ENCODE data around the gene RTN4RL1. TPM values are rescaled to one million over a fixed set of nuclear protein-coding genes. Genes with fewer than 3 reads are reported as not detected.

The RTN4RL1 gene
- total RNA-seq, 1 experiment from 2014 or later, result 0.22 TPM

- TF ChIP-seq CTCF (conservative IDR thresholded peaks at IDR 0.05), result no peak
- Histone ChIP-seq H2BK20ac (ENCODE audit: low read depth, low read length, poor library complexity, severe bottlenecking) (no peak overlapping the region), H3K4me2 (ENCODE audit: insufficient read depth, insufficient read length, low read length) (no peak overlapping the region), H3K79me1 (ENCODE audit: insufficient read depth, low read depth, low read length, poor library complexity, severe bottlenecking) (no peaks in the 10 kb centered on the region), H3K9ac (ENCODE audit: extremely low read depth, insufficient read length, low read length) (no peak overlapping the region), H4K8ac (replicated peaks; ENCODE audit: insufficient read length, low read depth, low read length) (no peak overlapping the region), H3K14ac (ENCODE audit: insufficient read depth, low read length) (peak overlapping the region; percentile 20; the same call in 1 of the 2 replicates), H4K91ac (ENCODE audit: insufficient read length, low read depth, low read length) (no peak overlapping the region), H4K5ac (ENCODE audit: insufficient read length, low read depth, low read length) (no peak overlapping the region), H2BK12ac (ENCODE audit: insufficient read length, low read depth, low read length) (no peak overlapping the region), H3T11ph (ENCODE audit: low read length) (no peak overlapping the region), H2AFZ (ENCODE audit: low read length) (no peak overlapping the region), H4K20me1 (ENCODE audit: control insufficient read depth, insufficient read depth, insufficient read length) (no peaks in the 10 kb centered on the region), H3K4me1 (ENCODE audit: insufficient read depth, low read length) (no peaks in the 10 kb centered on the region), H3K27me3 (ENCODE audit: insufficient read depth, low read length) (no peaks in the 10 kb centered on the region; the same call in 1 of the 2 replicates), H3K79me2 (ENCODE audit: insufficient read depth, low read length) (no peaks in the 10 kb centered on the region), H3K23me2 (ENCODE audit: insufficient read length, low read depth, low read length, poor library complexity, severe bottlenecking) (no peaks in the 10 kb centered on the region), H2BK120ac (ENCODE audit: low read depth, low read length, poor library complexity, severe bottlenecking) (no peak overlapping the region), H2AK5ac (ENCODE audit: insufficient read length, low read length) (no peak overlapping the region), H3K27ac (ENCODE audit: insufficient read length, low read depth, low read length) (no peak overlapping the region), H3K9me3 (ENCODE audit: control insufficient read depth, low read depth, low read length) (no peaks in the 10 kb centered on the region), H3K56ac (ENCODE audit: insufficient read length, low read depth, low read length) (no peak overlapping the region), H2BK5ac (ENCODE audit: insufficient read length, low read length) (no peak overlapping the region), H3K23ac (ENCODE audit: insufficient read length, low read depth, low read length) (no peak overlapping the region), H3K4ac (ENCODE audit: low read depth, low read length) (no peak overlapping the region), H2BK15ac (ENCODE audit: low read depth, low read length) (no peak overlapping the region), H3K18ac (ENCODE audit: insufficient read length, low read depth, low read length) (no peak overlapping the region)
- peaks cover 10 to 14% of the 10 kb centered on the region in 2 experiments for H3K4me1 Mint-ChIP-seq
- no peak for DNase-seq
- no peaks in the 10 kb centered on the region for H3K9me3 Mint-ChIP-seq
- H3K36me3 Mint-ChIP-seq (ENCODE audit: insufficient read depth in 1 of 3, low read depth in 3 of 3), result no peaks in the 10 kb centered on the region
- no CpG with 5 or more reads among the region's 16 CpGs for WGBS (ENCODE audit: extremely low coverage, insufficient read length, low lambda C conversion rate)
- peaks cover 33% of the 10 kb centered on the region for H3K27me3 Mint-ChIP-seq (ENCODE audit: low read depth)
- H3K27ac Mint-ChIP-seq, result no peak overlapping the region
- no peak overlapping the region for H3K4me3 Mint-ChIP-seq
These were observed 46.7 kb downstream of the RTN4RL1 start for GRCh38 chr17:1978396-1978949.

Measured in H9 (cell line).